Measurements from ENCODE around the gene ARMC2.

The ARMC2 gene

GRCh38 chr6:109009236-109009961, 161.2 kb downstream of the ARMC2 start:
- no peaks in the 10 kb centered on the region for H3K36me3 ChIP-seq (ENCODE audit: control insufficient read depth, insufficient read depth, low read length)
- peaks cover 7% of the 10 kb centered on the region for H3K4me1 ChIP-seq (ENCODE audit: control insufficient read depth, insufficient read depth, low read length)
- H3K27me3 ChIP-seq (ENCODE audit: control insufficient read depth, insufficient read depth, low read length, poor library complexity, severe bottlenecking) = peaks cover 3% of the 10 kb centered on the region
- peak overlapping the region; percentile 57 for H3K4me3 ChIP-seq (ENCODE audit: insufficient read depth, low read depth, low read length)
- 0% methylated on average over 80 of the region's 80 CpGs for WGBS, 2 experiments
- no peak overlapping the region for H3K27ac ChIP-seq (ENCODE audit: insufficient read depth, low read depth, low read length, poor library complexity, severe bottlenecking)
- no peaks in the 10 kb centered on the region for H3K9me3 ChIP-seq (ENCODE audit: control insufficient read depth, low read length)

- Histone ChIP-seq H3K9me3 (ENCODE audit: control insufficient read depth, low read length) (no peaks in the 10 kb centered on the region), H3K27me3 (ENCODE audit: control insufficient read depth, insufficient read depth, low read length, poor library complexity, severe bottlenecking) (peaks cover 3% of the 10 kb centered on the region), H3K36me3 (ENCODE audit: control insufficient read depth, insufficient read depth, low read length) (no peaks in the 10 kb centered on the region), H3K4me3 (ENCODE audit: insufficient read depth, low read depth, low read length) (peak overlapping the region; percentile 57), H3K27ac (ENCODE audit: insufficient read depth, low read depth, low read length, poor library complexity, severe bottlenecking) (no peak overlapping the region), H3K4me1 (ENCODE audit: control insufficient read depth, insufficient read depth, low read length) (peaks cover 7% of the 10 kb centered on the region)
- WGBS, 2 experiments = 41 to 42% methylated on average over 10 of the region's 10 CpGs
These were observed 161.9 kb downstream of the ARMC2 start for GRCh38 chr6:109009962-109010704.

GRCh38 chr6:109010705-109011102, 162.5 kb downstream of the ARMC2 start:
- Histone ChIP-seq H3K36me3 (ENCODE audit: control insufficient read depth, insufficient read depth, low read length) (no peaks in the 10 kb centered on the region), H3K27ac (ENCODE audit: insufficient read depth, low read depth, low read length, poor library complexity, severe bottlenecking) (no peak overlapping the region), H3K9me3 (ENCODE audit: control insufficient read depth, low read length) (no peaks in the 10 kb centered on the region), H3K4me3 (ENCODE audit: insufficient read depth, low read depth, low read length) (no peak overlapping the region), H3K27me3 (ENCODE audit: control insufficient read depth, insufficient read depth, low read length, poor library complexity, severe bottlenecking) (peaks cover 3% of the 10 kb centered on the region), H3K4me1 (ENCODE audit: control insufficient read depth, insufficient read depth, low read length) (peaks cover 7% of the 10 kb centered on the region)
- WGBS, 2 experiments = 93 to 100% methylated on average over 1 to 2 of the region's 2 CpGs

GRCh38 chr6:109013656-109014305, 165.6 kb downstream of the ARMC2 start:
- Histone ChIP-seq H3K4me1 (ENCODE audit: control insufficient read depth, insufficient read depth, low read length) (no peaks in the 10 kb centered on the region), H3K27me3 (ENCODE audit: control insufficient read depth, insufficient read depth, low read length, poor library complexity, severe bottlenecking) (no peaks in the 10 kb centered on the region), H3K4me3 (ENCODE audit: insufficient read depth, low read depth, low read length) (no peak overlapping the region), H3K36me3 (ENCODE audit: control insufficient read depth, insufficient read depth, low read length) (no peaks in the 10 kb centered on the region), H3K9me3 (ENCODE audit: control insufficient read depth, low read length) (no peaks in the 10 kb centered on the region), H3K27ac (ENCODE audit: insufficient read depth, low read depth, low read length, poor library complexity, severe bottlenecking) (no peak overlapping the region)
- WGBS, 2 experiments = 18 to 35% methylated on average over 1 of the region's 2 CpGs

- Histone ChIP-seq H3K4me1 (ENCODE audit: control insufficient read depth, insufficient read depth, low read length) (no peaks in the 10 kb centered on the region), H3K4me3 (ENCODE audit: insufficient read depth, low read depth, low read length) (no peak overlapping the region), H3K27me3 (ENCODE audit: control insufficient read depth, insufficient read depth, low read length, poor library complexity, severe bottlenecking) (no peaks in the 10 kb centered on the region), H3K36me3 (ENCODE audit: control insufficient read depth, insufficient read depth, low read length) (no peaks in the 10 kb centered on the region), H3K9me3 (ENCODE audit: control insufficient read depth, low read length) (no peaks in the 10 kb centered on the region), H3K27ac (ENCODE audit: insufficient read depth, low read depth, low read length, poor library complexity, severe bottlenecking) (no peak overlapping the region)
- WGBS, 2 experiments = 93 to 94% methylated on average over 2 of the region's 2 CpGs
These were observed 166.4 kb downstream of the ARMC2 start for GRCh38 chr6:109014606-109015005.

GRCh38 chr6:109015176-109015575, 167.0 kb downstream of the ARMC2 start:
- Histone ChIP-seq H3K4me3 (ENCODE audit: insufficient read depth, low read depth, low read length) (no peak overlapping the region), H3K9me3 (ENCODE audit: control insufficient read depth, low read length) (no peaks in the 10 kb centered on the region), H3K36me3 (ENCODE audit: control insufficient read depth, insufficient read depth, low read length) (no peaks in the 10 kb centered on the region), H3K4me1 (ENCODE audit: control insufficient read depth, insufficient read depth, low read length) (no peaks in the 10 kb centered on the region), H3K27ac (ENCODE audit: insufficient read depth, low read depth, low read length, poor library complexity, severe bottlenecking) (no peak overlapping the region), H3K27me3 (ENCODE audit: control insufficient read depth, insufficient read depth, low read length, poor library complexity, severe bottlenecking) (no peaks in the 10 kb centered on the region)

GRCh38 chr6:109019911-109020310, 171.7 kb downstream of the ARMC2 start:
- Histone ChIP-seq H3K36me3 (ENCODE audit: control insufficient read depth, insufficient read depth, low read length) (no peaks in the 10 kb centered on the region), H3K27me3 (ENCODE audit: control insufficient read depth, insufficient read depth, low read length, poor library complexity, severe bottlenecking) (no peaks in the 10 kb centered on the region), H3K4me3 (ENCODE audit: insufficient read depth, low read depth, low read length) (no peak overlapping the region), H3K4me1 (ENCODE audit: control insufficient read depth, insufficient read depth, low read length) (no peaks in the 10 kb centered on the region), H3K27ac (ENCODE audit: insufficient read depth, low read depth, low read length, poor library complexity, severe bottlenecking) (no peak overlapping the region), H3K9me3 (ENCODE audit: control insufficient read depth, low read length) (no peaks in the 10 kb centered on the region)
- WGBS, 2 experiments = 33% methylated on average over 1 of the region's 1 CpG; no CpG with 5 or more reads in 1 of the 2 experiments

- Histone ChIP-seq H3K36me3 (ENCODE audit: control insufficient read depth, insufficient read depth, low read length) (no peaks in the 10 kb centered on the region), H3K27me3 (ENCODE audit: control insufficient read depth, insufficient read depth, low read length, poor library complexity, severe bottlenecking) (no peaks in the 10 kb centered on the region), H3K27ac (ENCODE audit: insufficient read depth, low read depth, low read length, poor library complexity, severe bottlenecking) (no peak overlapping the region), H3K9me3 (ENCODE audit: control insufficient read depth, low read length) (no peaks in the 10 kb centered on the region), H3K4me1 (ENCODE audit: control insufficient read depth, insufficient read depth, low read length) (no peaks in the 10 kb centered on the region), H3K4me3 (ENCODE audit: insufficient read depth, low read depth, low read length) (no peak overlapping the region)
- 60 to 89% methylated on average over 1 of the region's 1 CpG for WGBS, 2 experiments
These were observed 173.6 kb downstream of the ARMC2 start for GRCh38 chr6:109021870-109022269.

GRCh38 chr6:109023356-109023925, 175.2 kb downstream of the ARMC2 start:
- Histone ChIP-seq H3K36me3 (ENCODE audit: control insufficient read depth, insufficient read depth, low read length) (no peaks in the 10 kb centered on the region), H3K27me3 (ENCODE audit: control insufficient read depth, insufficient read depth, low read length, poor library complexity, severe bottlenecking) (no peaks in the 10 kb centered on the region), H3K4me1 (ENCODE audit: control insufficient read depth, insufficient read depth, low read length) (no peaks in the 10 kb centered on the region), H3K9me3 (ENCODE audit: control insufficient read depth, low read length) (no peaks in the 10 kb centered on the region), H3K27ac (ENCODE audit: insufficient read depth, low read depth, low read length, poor library complexity, severe bottlenecking) (no peak overlapping the region), H3K4me3 (ENCODE audit: insufficient read depth, low read depth, low read length) (no peak overlapping the region)
